Measurements from ENCODE around the gene CTNNBL1.

- TF ChIP-seq GATA3 (IDR thresholded peaks at IDR 0.05; ENCODE audit: low read depth, low read length) (no peak), GATA2 (IDR thresholded peaks at IDR 0.05; ENCODE audit: low read depth, low read length) (no peak)
Observed at GRCh38 chr20:37901240-37901639, 207.4 kb downstream of the CTNNBL1 start.
